Measurements from ENCODE around the gene PSPN. TPM values are rescaled to one million over a fixed set of nuclear protein-coding genes. Genes with fewer than 3 reads are reported as not detected.

The PSPN gene
- total and polyA plus RNA-seq, 9 of the 15 experiments (the other 6 are each of a cell fraction or from before 2014, with no cell fraction given): 0.21 to 1.1 (median 0.58) TPM

- H3K9me1 ChIP-seq (ENCODE audit: control insufficient read depth, insufficient read depth, low read length): no peaks in the 10 kb centered on the region
- no peaks in the 10 kb centered on the region for H3K27me3 ChIP-seq (ENCODE audit: control insufficient read depth in 2 of 2, insufficient read depth in 2 of 2, low read length in 2 of 2)
- H3K4me2 ChIP-seq (ENCODE audit: insufficient read depth, low read length): no peak overlapping the region
- no peak for TF ChIP-seq PHF20 (IDR thresholded peaks at IDR 0.05; ENCODE audit: partially characterized antibody)
- peak; percentile 50; the same call in 1 of the 2 replicates for TF ChIP-seq ADNP (tag; IDR thresholded peaks at IDR 0.05)
- TF ChIP-seq THAP7 (CRISPR knock-in tag; IDR thresholded peaks at IDR 0.05): no peak
- TF ChIP-seq MAX (CRISPR knock-in tag; IDR thresholded peaks at IDR 0.05): peak; percentile 30; the same call in 1 of the 2 replicates
- TF ChIP-seq TBP (optimal IDR thresholded peaks at IDR 0.05; ENCODE audit: low read depth, low read length): peak; percentile 78
- no peak for TF ChIP-seq ZNF75A (CRISPR knock-in tag; IDR thresholded peaks at IDR 0.05)
- TF ChIP-seq ETV1 (tag; conservative IDR thresholded peaks at IDR 0.05; ENCODE audit: low read depth): no peak
- no peak for TF ChIP-seq MAZ (CRISPR knock-in tag; conservative IDR thresholded peaks at IDR 0.05 in 1 of 2, IDR thresholded peaks at IDR 0.05 in 1 of 2)
- 0 out of 2 replicates have a peak, but pooled peaks have one; percentile 19 for TF ChIP-seq VEZF1 (CRISPR knock-in tag; IDR thresholded peaks at IDR 0.05)
- no peak for TF ChIP-seq SMARCB1 (IDR thresholded peaks at IDR 0.05; ENCODE audit: insufficient read length, low read depth)
- TF ChIP-seq ZNF134 (CRISPR knock-in tag; conservative IDR thresholded peaks at IDR 0.05): no peak
- TF ChIP-seq TFAM (CRISPR knock-in tag; conservative IDR thresholded peaks at IDR 0.05): no peak
- TF ChIP-seq L3MBTL2 (IDR thresholded peaks at IDR 0.05): 0 out of 2 replicates have a peak, but pooled peaks have one; percentile 21
- TF ChIP-seq POLR3A (IDR thresholded peaks at IDR 0.05; ENCODE audit: borderline replicate concordance, extremely low read depth, insufficient read depth, insufficient read length): peak; percentile 39
- no peak for TF ChIP-seq ZNF695 (CRISPR knock-in tag; IDR thresholded peaks at IDR 0.05)
- TF ChIP-seq CBFA2T3 (IDR thresholded peaks at IDR 0.05): peak; percentile 34; the same call in 1 of the 2 replicates
- TF ChIP-seq NFIC (IDR thresholded peaks at IDR 0.05): peak; percentile 83
- 0 out of 4 replicates have a peak, but pooled peaks of 1 of the 2 experiments have one; percentile 24 for TF ChIP-seq KDM1A (IDR thresholded peaks at IDR 0.05)
- no peak for TF ChIP-seq KAT2B (IDR thresholded peaks at IDR 0.05; ENCODE audit: low read depth, low read length)
- H3K27ac ChIP-seq (ENCODE audit: extremely low read depth, low read depth, low read length): no peak overlapping the region
- ChIA-PET CTCF (ENCODE audit: low intra/inter-chr PET ratio) (no interaction called here), POLR2A (interaction anchor here (0.5 to 1.6 kb wide), 5 partner anchors 12 to 81 kb away, joined by 3 to 7 read pairs (median 3); partner anchors contain the start of gene ALKBH7)
- intact Hi-C loops (cut with micrococcal nuclease): no loop called here
- BruUV-seq (replicated peaks): no TSS peak
- H3K79me2 ChIP-seq (ENCODE audit: control insufficient read depth, insufficient read depth, low read length): peaks cover 7% of the 10 kb centered on the region
- H3K4me1 ChIP-seq (replicated peaks in 1 of 2; ENCODE audit: control insufficient read depth in 2 of 2, insufficient read depth in 2 of 2, low read length in 2 of 2): peaks cover 8 to 22% of the 10 kb centered on the region in 2 experiments; a peak in 4 of 5 replicates
- H3K36me3 ChIP-seq (ENCODE audit: control insufficient read depth, insufficient read depth, low read length): no peaks in the 10 kb centered on the region
- no peaks in the 10 kb centered on the region for H4K20me1 ChIP-seq (replicated peaks; ENCODE audit: control insufficient read depth, insufficient read depth, low read length)
- H3K9me3 ChIP-seq (replicated peaks; ENCODE audit: control insufficient read depth, insufficient read depth, low read depth, low read length): peaks cover 3% of the 10 kb centered on the region; the same call in 1 of the 2 replicates
- H3K9ac ChIP-seq (ENCODE audit: insufficient read depth in 1 of 2, low read depth in 2 of 2, low read length in 2 of 2): peak overlapping the region in 1 of 2 experiments; percentile 68; a peak in 2 of 4 replicates
- DNase-seq (ENCODE audit: extremely low read depth in 1 of 4, low spot score in 3 of 4) (peak in 2 of 4 experiments; percentile 23 to 49), FAIRE-seq (no peak), ATAC-seq (no peak)
- in situ Hi-C loops (cut with MboI): no loop called here
- 5% methylated on average over 14 of the region's 14 CpGs for WGBS (ENCODE audit: insufficient coverage, low coverage, missing lambda C conversion rate)
- H3K4me3 ChIP-seq: no peak overlapping the region
- H2AFZ ChIP-seq (ENCODE audit: low read depth, low read length): no peak overlapping the region
Observed at GRCh38 chr19:6357174-6357573, 18.6 kb downstream of the PSPN start.
